Measurements from ENCODE around the gene PSME2.

DNA sequence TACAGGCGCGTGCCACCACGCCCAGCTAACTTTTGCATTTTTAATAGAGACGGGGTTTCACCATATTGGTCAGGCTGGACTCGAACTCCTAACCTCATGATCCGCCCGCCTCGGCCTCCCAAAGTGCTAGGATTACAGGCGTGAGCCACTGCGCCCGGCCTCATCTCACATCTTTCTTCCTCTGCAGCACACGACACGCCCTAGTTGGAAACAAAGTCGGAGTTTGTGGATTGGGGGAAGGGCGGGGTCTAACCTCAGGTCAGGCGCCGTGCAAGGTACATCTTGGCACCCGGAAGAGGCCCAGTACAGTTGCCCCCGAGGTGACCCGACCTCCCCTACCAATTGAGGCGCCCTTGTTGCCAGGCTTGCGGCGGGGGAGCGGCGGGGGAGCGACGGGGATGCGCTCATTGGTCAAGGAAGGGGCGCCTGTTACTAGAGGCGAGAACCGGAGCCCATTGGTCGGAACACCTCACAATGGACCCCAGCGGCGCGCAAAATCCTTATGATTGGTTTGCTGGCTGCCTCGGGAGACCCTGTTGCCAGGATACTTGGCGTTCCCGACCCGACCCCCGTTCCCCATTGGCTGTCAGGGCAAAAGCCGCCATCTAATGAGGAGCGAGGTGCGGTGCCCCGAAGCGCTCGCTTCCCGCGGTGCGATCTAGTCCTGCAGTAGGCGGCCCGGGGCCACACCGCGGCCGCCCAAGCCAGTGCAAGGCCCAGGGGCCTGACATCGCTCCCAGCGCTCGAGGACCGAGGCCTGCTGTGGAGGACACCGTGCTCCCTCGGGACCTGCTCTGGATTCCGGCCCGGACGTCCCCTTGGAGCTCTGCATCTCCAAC lies 25.2 kb upstream of the PSME2 start, which contains the start of gene REC8:
- TF ChIP-seq EZH2 (IDR thresholded peaks at IDR 0.05; ENCODE audit: insufficient read depth, poor library complexity, severe bottlenecking): no peak
- TF ChIP-seq EZH2phosphoT487 (IDR thresholded peaks at IDR 0.05; ENCODE audit: insufficient read depth, low read depth): no peak

Measured in GM23248 (cell line).